ENCODE results near the gene ANXA8L1. TPM values are rescaled to one million over a fixed set of nuclear protein-coding genes. Genes with fewer than 3 reads are reported as not detected.
"Not testable (repeated sequence)": the region's sequence is repeated elsewhere in the genome, so short reads cannot be mapped to it uniquely, and the experiment has no call there.

The ANXA8L1 gene
- polyA plus RNA-seq, 3 donors, result 0.31 to 2.7 (median 1.5) TPM

- Mint-ChIP-seq H3K4me1 (peaks cover 2% of the 10 kb centered on the region), H3K36me3 (no peaks in the 10 kb centered on the region), H3K9me3 (peaks cover 0 to 2% (median 0%) of the 10 kb centered on the region in 7 donors), H3K27me3 (ENCODE audit: low read depth in 3 of 3) (peaks cover 3 to 5% (median 4%) of the 10 kb centered on the region in 3 donors), H3K27ac (no peak overlapping the region), H3K4me3 (no peak overlapping the region)
- no peaks in the 10 kb centered on the region for H3K79me2 ChIP-seq (ENCODE audit: insufficient read depth, low read length)
- no peaks in the 10 kb centered on the region for H4K20me1 ChIP-seq (ENCODE audit: insufficient read depth, low read length)
- H3K27me3 ChIP-seq (ENCODE audit: control insufficient read depth in 2 of 2, insufficient read depth in 2 of 2, low read length in 2 of 2), result no peaks in the 10 kb centered on the region
- intact Hi-C loops (cut with micrococcal nuclease), result no loop called here
- H3K4me3 ChIP-seq (replicated peaks in 1 of 3; ENCODE audit: low read depth in 2 of 3, low read length in 3 of 3), result no peak overlapping the region
- H3K4me1 ChIP-seq (ENCODE audit: control insufficient read depth in 1 of 2, insufficient read depth in 2 of 2, low read length in 2 of 2), result no peaks in the 10 kb centered on the region
- TF ChIP-seq CTCF (IDR thresholded peaks at IDR 0.05), result no peak
- H3K9me3 ChIP-seq (replicated peaks in 1 of 2; ENCODE audit: control insufficient read depth in 1 of 2, insufficient read depth in 1 of 2, low read length in 2 of 2), result no peaks in the 10 kb centered on the region
- H3K36me3 ChIP-seq (replicated peaks in 1 of 2; ENCODE audit: control insufficient read depth in 1 of 2, insufficient read depth in 2 of 2, low read length in 2 of 2), result no peaks in the 10 kb centered on the region
- H2AFZ ChIP-seq (ENCODE audit: insufficient read depth, low read depth, low read length, poor library complexity, severe bottlenecking), result no peak overlapping the region
- H3K9ac ChIP-seq (ENCODE audit: insufficient read depth, low read length, poor library complexity, severe bottlenecking), result no peak overlapping the region
- no peak for DNase-seq
- no peak overlapping the region for H3K4me2 ChIP-seq (replicated peaks; ENCODE audit: extremely low read depth, low read length, poor library complexity, severe bottlenecking)
- no peak overlapping the region for H3K27ac ChIP-seq (ENCODE audit: low read depth in 1 of 2, low read length in 2 of 2)
- WGBS (ENCODE audit: insufficient coverage), result 75% methylated on average over 2 of the region's 3 CpGs
These were observed 44.7 kb upstream of the ANXA8L1 start for GRCh38 chr10:46330894-46331293.

- not testable (repeated sequence) for H3K27ac Mint-ChIP-seq
These were observed 10.1 kb upstream of the ANXA8L1 start for GRCh38 chr10:46365484-46365883.

DNA sequence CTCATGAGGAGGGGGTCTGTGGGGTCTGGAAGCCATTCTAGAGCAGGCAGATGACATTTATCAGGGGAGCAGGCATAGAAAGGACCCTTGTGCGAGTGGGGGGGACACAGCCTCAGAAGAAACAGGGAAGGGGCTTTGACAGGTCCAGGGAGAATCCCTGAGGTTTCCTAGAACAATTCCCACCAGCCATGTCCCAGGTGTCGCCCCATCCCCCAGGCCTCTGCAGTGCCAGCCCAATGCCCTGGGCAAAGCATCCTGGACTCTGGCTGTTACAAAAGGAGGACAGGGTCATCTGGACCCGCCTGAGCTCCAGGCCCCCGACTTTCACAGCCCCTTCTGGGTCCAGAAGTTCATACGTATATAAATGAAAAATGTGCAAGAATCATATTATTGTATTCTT lies 8.4 kb upstream of the ANXA8L1 start:
- H3K9me3 Mint-ChIP-seq; H3K4me1 ChIP-seq (ENCODE audit: control insufficient read depth in 1 of 2, insufficient read depth in 2 of 2, low read length in 2 of 2); H3K9me3 ChIP-seq (replicated peaks in 1 of 2; ENCODE audit: control insufficient read depth in 1 of 2, insufficient read depth in 1 of 2, low read length in 2 of 2); H3K4me3 ChIP-seq (replicated peaks in 1 of 3; ENCODE audit: low read depth in 2 of 3, low read length in 3 of 3); H3K79me2 ChIP-seq (ENCODE audit: insufficient read depth, low read length); H3K4me1 Mint-ChIP-seq; H3K4me2 ChIP-seq (replicated peaks; ENCODE audit: extremely low read depth, low read length, poor library complexity, severe bottlenecking); H3K4me3 Mint-ChIP-seq; H2AFZ ChIP-seq (ENCODE audit: insufficient read depth, low read depth, low read length, poor library complexity, severe bottlenecking); H3K9ac ChIP-seq (ENCODE audit: insufficient read depth, low read length, poor library complexity, severe bottlenecking); H3K36me3 Mint-ChIP-seq; intact Hi-C loops (cut with micrococcal nuclease); H3K36me3 ChIP-seq (replicated peaks in 1 of 2; ENCODE audit: control insufficient read depth in 1 of 2, insufficient read depth in 2 of 2, low read length in 2 of 2); H3K27me3 ChIP-seq (ENCODE audit: control insufficient read depth in 2 of 2, insufficient read depth in 2 of 2, low read length in 2 of 2); H3K27ac ChIP-seq (ENCODE audit: low read depth in 1 of 2, low read length in 2 of 2); H3K27me3 Mint-ChIP-seq (ENCODE audit: low read depth in 3 of 3); DNase-seq; H3K27ac Mint-ChIP-seq; H4K20me1 ChIP-seq (ENCODE audit: insufficient read depth, low read length): not testable (repeated sequence)
- WGBS (ENCODE audit: insufficient coverage), result no CpG with 5 or more reads among the region's 5 CpGs

More at GRCh38 chr10:46365484-46365883, 10.1 kb upstream of the ANXA8L1 start:
- H3K4me3 ChIP-seq (replicated peaks in 1 of 3; ENCODE audit: low read depth in 2 of 3, low read length in 3 of 3); H3K36me3 Mint-ChIP-seq; H2AFZ ChIP-seq (ENCODE audit: insufficient read depth, low read depth, low read length, poor library complexity, severe bottlenecking); H3K27me3 ChIP-seq (ENCODE audit: control insufficient read depth in 2 of 2, insufficient read depth in 2 of 2, low read length in 2 of 2); H3K4me1 Mint-ChIP-seq; H3K9ac ChIP-seq (ENCODE audit: insufficient read depth, low read length, poor library complexity, severe bottlenecking); H3K36me3 ChIP-seq (replicated peaks in 1 of 2; ENCODE audit: control insufficient read depth in 1 of 2, insufficient read depth in 2 of 2, low read length in 2 of 2); DNase-seq; H3K4me1 ChIP-seq (ENCODE audit: control insufficient read depth in 1 of 2, insufficient read depth in 2 of 2, low read length in 2 of 2); H3K4me3 Mint-ChIP-seq; H3K27me3 Mint-ChIP-seq (ENCODE audit: low read depth in 3 of 3); H3K9me3 ChIP-seq (replicated peaks in 1 of 2; ENCODE audit: control insufficient read depth in 1 of 2, insufficient read depth in 1 of 2, low read length in 2 of 2); H3K79me2 ChIP-seq (ENCODE audit: insufficient read depth, low read length); H3K27ac ChIP-seq (ENCODE audit: low read depth in 1 of 2, low read length in 2 of 2); H3K9me3 Mint-ChIP-seq; intact Hi-C loops (cut with micrococcal nuclease); H4K20me1 ChIP-seq (ENCODE audit: insufficient read depth, low read length); H3K4me2 ChIP-seq (replicated peaks; ENCODE audit: extremely low read depth, low read length, poor library complexity, severe bottlenecking): not testable (repeated sequence)
- WGBS (ENCODE audit: insufficient coverage), result 80% methylated on average over 1 of the region's 4 CpGs

DNA sequence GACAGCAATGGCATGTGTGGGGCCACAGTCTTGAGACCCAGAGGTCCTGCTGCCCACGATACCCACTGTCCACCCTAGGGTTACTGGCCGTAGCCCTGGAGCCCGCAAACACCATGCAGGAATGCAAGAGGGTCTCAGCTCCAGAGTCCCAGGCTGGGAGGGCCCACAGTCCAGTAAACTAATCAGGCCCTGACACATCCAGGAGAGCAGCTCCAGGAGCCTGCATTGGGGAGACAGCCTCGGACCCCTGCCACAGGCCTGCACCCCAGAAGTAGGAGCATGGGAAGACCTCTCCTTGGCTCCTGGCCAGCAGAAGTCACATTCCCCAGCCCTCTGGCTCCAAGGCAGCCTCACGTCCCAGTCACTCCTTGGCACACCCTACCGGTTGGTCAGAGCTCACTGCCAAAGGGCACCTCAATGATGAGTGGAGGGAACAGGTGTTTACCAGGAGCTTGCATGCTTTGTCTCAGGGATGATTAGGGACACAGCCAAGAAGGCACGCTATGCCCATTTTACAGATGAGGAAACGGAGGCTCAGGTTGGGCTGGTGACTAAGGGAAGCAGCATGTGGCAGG lies 7.8 kb upstream of the ANXA8L1 start:
- H3K27me3 Mint-ChIP-seq (ENCODE audit: low read depth in 3 of 3), result not testable (repeated sequence)

More for the DNA sequence above, 7.8 kb upstream of the ANXA8L1 start:
- H3K27ac Mint-ChIP-seq; H3K4me2 ChIP-seq (replicated peaks; ENCODE audit: extremely low read depth, low read length, poor library complexity, severe bottlenecking); H3K4me3 Mint-ChIP-seq; H3K9me3 Mint-ChIP-seq; H3K36me3 Mint-ChIP-seq; H4K20me1 ChIP-seq (ENCODE audit: insufficient read depth, low read length); H3K79me2 ChIP-seq (ENCODE audit: insufficient read depth, low read length); H3K9me3 ChIP-seq (replicated peaks in 1 of 2; ENCODE audit: control insufficient read depth in 1 of 2, insufficient read depth in 1 of 2, low read length in 2 of 2); H3K36me3 ChIP-seq (replicated peaks in 1 of 2; ENCODE audit: control insufficient read depth in 1 of 2, insufficient read depth in 2 of 2, low read length in 2 of 2); H3K4me1 ChIP-seq (ENCODE audit: control insufficient read depth in 1 of 2, insufficient read depth in 2 of 2, low read length in 2 of 2); H2AFZ ChIP-seq (ENCODE audit: insufficient read depth, low read depth, low read length, poor library complexity, severe bottlenecking); DNase-seq; H3K27ac ChIP-seq (ENCODE audit: low read depth in 1 of 2, low read length in 2 of 2); H3K27me3 ChIP-seq (ENCODE audit: control insufficient read depth in 2 of 2, insufficient read depth in 2 of 2, low read length in 2 of 2); intact Hi-C loops (cut with micrococcal nuclease); H3K4me1 Mint-ChIP-seq; H3K9ac ChIP-seq (ENCODE audit: insufficient read depth, low read length, poor library complexity, severe bottlenecking); H3K4me3 ChIP-seq (replicated peaks in 1 of 3; ENCODE audit: low read depth in 2 of 3, low read length in 3 of 3): not testable (repeated sequence)
- WGBS (ENCODE audit: insufficient coverage), result 96% methylated on average over 4 of the region's 8 CpGs
